Measurements from ENCODE around the gene FAM186B. TPM values are rescaled to one million over a fixed set of nuclear protein-coding genes. Genes with fewer than 3 reads are reported as not detected.

Gene FAM186B
- total and polyA plus RNA-seq, 2 of the 13 experiments (the other 11 are each of a cell fraction or from before 2014, with no cell fraction given), result 0.07 to 0.20 TPM

- TF ChIP-seq HNF1A (IDR thresholded peaks at IDR 0.05; ENCODE audit: low read depth) (no peak), HNF1A (CRISPR knock-in tag; IDR thresholded peaks at IDR 0.05; ENCODE audit: borderline replicate concordance) (no peak), ZNF552 (CRISPR knock-in tag; IDR thresholded peaks at IDR 0.05; ENCODE audit: borderline replicate concordance) (no peak), ZNF574 (CRISPR knock-in tag; IDR thresholded peaks at IDR 0.05) (no peak), UBTF (CRISPR knock-in tag; IDR thresholded peaks at IDR 0.05) (0 out of 2 replicates have a peak, but pooled peaks have one; percentile 16), HMG20B (CRISPR knock-in tag; conservative IDR thresholded peaks at IDR 0.05) (no peak), ASH2L (IDR thresholded peaks at IDR 0.05; ENCODE audit: insufficient read length, low read depth, low read length) (peak; percentile 13), FIP1L1 (IDR thresholded peaks at IDR 0.05; ENCODE audit: borderline replicate concordance, insufficient read depth, low read depth, low read length) (no peak), NFE2 (CRISPR knock-in tag; IDR thresholded peaks at IDR 0.05) (no peak), ZFP82 (CRISPR knock-in tag; IDR thresholded peaks at IDR 0.05; ENCODE audit: borderline replicate concordance) (0 out of 2 replicates have a peak, but pooled peaks have one; percentile 19), WIZ (CRISPR knock-in tag; IDR thresholded peaks at IDR 0.05) (no peak), ZNF782 (CRISPR knock-in tag; IDR thresholded peaks at IDR 0.05; ENCODE audit: borderline replicate concordance) (no peak), STAT6 (CRISPR knock-in tag; IDR thresholded peaks at IDR 0.05; ENCODE audit: borderline replicate concordance) (no peak), HDAC6 (IDR thresholded peaks at IDR 0.05; ENCODE audit: low read depth, low read length) (no peak), ZBTB3 (CRISPR knock-in tag; IDR thresholded peaks at IDR 0.05; ENCODE audit: borderline replicate concordance, low read depth) (no peak), CENPT (CRISPR knock-in tag; IDR thresholded peaks at IDR 0.05; ENCODE audit: low read depth) (no peak)
Measured at GRCh38 chr12:49568442-49569162, 36.8 kb downstream of the FAM186B start (continued).
